GM12801 (cell line): ENCODE data around the gene GCN1.
A peak's percentile ranks its signal among the peaks of the same experiment; 100 is the strongest.

Experiments used
- CTCF ChIP-seq: IDR thresholded peaks from one replicate; pipeline ENCODE4 v1.5.1; 2011; ENCODE audit warnings: control low read depth; ENCODE audit not compliant: insufficient read length; ENCODE audit errors: extremely low read depth

Gene GCN1

GRCh38 chr12:120089105-120089504, 105.4 kb downstream of the GCN1 start:
- TF ChIP-seq CTCF = no peak

DNA sequence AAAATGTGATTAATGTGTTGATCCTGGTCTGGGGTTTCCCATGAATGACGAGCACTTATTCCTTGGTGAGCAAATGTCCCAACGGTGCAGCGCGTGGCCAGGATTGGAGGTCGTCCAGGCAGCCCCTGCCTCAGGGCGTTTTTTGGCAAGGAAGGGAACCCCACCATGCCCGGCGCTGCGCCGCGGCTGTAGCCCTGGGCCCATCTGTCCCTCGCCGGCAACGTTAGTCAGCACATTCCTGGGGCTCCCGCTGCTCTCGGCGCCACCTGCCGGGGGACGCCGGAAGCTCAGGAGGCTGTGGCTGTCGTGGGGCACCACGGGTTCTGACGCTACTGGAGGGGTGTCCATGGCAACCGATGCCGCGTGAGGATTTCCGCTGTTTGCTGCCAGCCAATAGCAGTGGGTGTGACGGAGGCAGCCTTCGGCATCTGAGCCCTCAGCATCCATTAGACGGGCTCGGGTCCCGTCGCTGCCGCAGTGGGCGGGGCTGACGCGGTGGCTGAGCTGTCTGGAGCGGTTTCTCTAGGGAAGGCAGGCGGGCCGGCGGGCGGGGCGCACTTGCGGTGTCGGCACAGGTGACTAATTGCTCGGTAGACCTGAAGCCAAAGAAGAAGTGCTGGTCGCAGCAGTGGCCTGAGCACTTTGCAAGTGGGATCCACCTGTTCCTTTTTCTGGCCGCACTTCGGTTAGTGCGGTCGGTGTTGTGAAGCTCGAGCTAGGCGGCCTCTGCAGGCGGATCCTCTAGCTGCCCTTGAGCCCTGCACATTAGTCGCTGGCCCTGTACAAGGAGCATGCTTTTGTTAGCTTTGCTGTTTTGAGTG, 107.5 kb downstream of the GCN1 start:
- peak; percentile 80 for TF ChIP-seq CTCF

GRCh38 chr12:120085920-120086645, 108.4 kb downstream of the GCN1 start:
- no peak for TF ChIP-seq CTCF

- no peak for TF ChIP-seq CTCF
Observed at GRCh38 chr12:120081641-120082040, 112.9 kb downstream of the GCN1 start.

DNA sequence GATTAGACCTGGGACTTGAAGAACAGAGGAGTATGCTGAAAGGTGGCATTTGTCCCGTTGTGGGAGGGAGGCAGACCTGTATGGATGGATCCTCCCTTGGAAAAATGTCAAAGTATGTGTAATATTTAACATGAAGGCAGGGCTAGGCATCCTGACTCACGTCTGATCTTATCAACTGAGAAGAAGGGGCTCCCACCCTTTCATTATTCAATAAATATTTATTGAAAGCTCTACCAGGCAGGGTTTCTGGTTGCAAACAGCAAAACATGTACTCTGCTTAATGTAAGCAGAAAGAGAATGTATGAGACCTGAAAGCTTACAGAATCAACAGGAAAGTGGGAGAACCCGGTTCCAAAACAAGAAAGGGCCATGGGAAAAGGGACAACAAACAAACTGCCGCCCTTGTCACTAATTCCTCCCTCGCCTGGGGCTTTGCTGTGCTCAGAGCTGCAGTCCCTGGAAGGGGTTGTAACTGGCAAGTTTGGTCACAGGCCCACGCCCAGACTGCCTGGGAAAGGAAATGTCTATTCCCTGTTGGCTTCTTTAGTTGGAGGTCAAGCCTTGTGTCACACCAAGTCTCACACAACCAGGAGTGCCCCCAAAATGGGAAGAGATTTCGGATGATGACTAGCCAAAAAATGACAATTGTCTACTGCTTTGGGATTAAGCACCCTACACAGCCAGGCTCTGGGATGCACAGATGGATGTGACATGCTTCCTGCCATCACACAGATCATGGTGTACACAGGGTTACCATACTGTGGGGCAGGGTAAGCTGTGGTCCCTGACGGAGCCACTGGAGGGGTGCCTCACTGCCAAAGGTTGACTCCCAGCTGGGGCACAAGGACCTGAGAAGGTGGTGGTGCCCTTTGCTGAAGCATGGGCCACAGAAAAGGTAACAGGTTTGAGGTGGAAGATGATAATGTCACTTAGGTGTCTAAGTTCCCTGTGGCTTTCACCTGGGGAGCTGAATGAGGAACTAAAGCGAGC, 114.8 kb downstream of the GCN1 start:
- no peak for TF ChIP-seq CTCF

GRCh38 chr12:120078868-120079267, 115.6 kb downstream of the GCN1 start:
- no peak for TF ChIP-seq CTCF

DNA sequence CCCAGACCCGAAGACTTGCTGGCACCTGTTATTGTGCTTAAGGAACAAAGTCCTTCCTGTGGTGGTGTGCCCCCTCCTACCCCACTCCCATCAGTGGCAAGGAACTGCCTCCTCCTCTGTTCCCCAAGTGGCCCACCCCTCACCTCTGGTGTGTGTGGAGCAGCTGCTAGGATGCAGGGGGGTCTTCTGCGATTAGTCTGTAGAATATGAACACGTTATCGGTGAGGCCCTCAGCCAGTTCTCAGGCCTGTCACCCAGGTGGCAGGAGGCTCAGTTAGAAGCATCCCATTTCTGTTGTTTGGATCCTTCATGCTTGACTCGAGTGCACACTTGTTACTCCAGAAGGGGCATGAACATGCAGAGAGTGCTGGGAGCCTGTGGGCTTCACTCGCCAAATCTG, 117.3 kb downstream of the GCN1 start:
- no peak for TF ChIP-seq CTCF
